AG10803 (cell line): ENCODE results near the gene FSTL4.

Source experiments
- DNase-seq: peaks from one replicate; pipeline ENCODE4 v3.0.0; 2010; ENCODE audit warnings: low read depth
- H3K4me3 ChIP-seq: 2 replicates; pipeline ENCODE4 v1.5.1; 2011; ENCODE audit warnings: mild to moderate bottlenecking, low read length, control low read depth
- CTCF ChIP-seq: conservative IDR thresholded peaks from 2 replicates; pipeline ENCODE4 v1.5.1; 2011; ENCODE audit warnings: mild to moderate bottlenecking, low read length, control low read depth, inconsistent platforms

Gene FSTL4

GRCh38 chr5:133316346-133317343, 295.7 kb downstream of the FSTL4 start:
- H3K4me3 ChIP-seq: no peak overlapping the region
- no peak for DNase-seq
- peak; percentile 17; the same call in 1 of the 2 replicates for TF ChIP-seq CTCF

- no peak overlapping the region for H3K4me3 ChIP-seq
- no peak for DNase-seq
- TF ChIP-seq CTCF: no peak
Observed at GRCh38 chr5:133314086-133314485, 298.3 kb downstream of the FSTL4 start.

GRCh38 chr5:133311176-133311575, 301.2 kb downstream of the FSTL4 start:
- no peak for TF ChIP-seq CTCF
- DNase-seq: no peak
- H3K4me3 ChIP-seq: no peak overlapping the region

GRCh38 chr5:133309984-133310621, 302.2 kb downstream of the FSTL4 start:
- no peak for TF ChIP-seq CTCF
- no peak for DNase-seq
- no peak overlapping the region for H3K4me3 ChIP-seq

GRCh38 chr5:133309166-133309795, 303.1 kb downstream of the FSTL4 start:
- DNase-seq: no peak
- no peak overlapping the region for H3K4me3 ChIP-seq
- TF ChIP-seq CTCF: no peak

GRCh38 chr5:133307275-133307674, 305.1 kb downstream of the FSTL4 start:
- H3K4me3 ChIP-seq: no peak overlapping the region
- no peak for DNase-seq
- TF ChIP-seq CTCF: no peak
